AG09319 (cell line): ENCODE results near the gene MRPS12.
"Not testable (repeated sequence)": the region's sequence is repeated elsewhere in the genome, so short reads cannot be mapped to it uniquely, and the experiment has no call there.

Experiments used
- DNase-seq: peaks from one replicate; pipeline ENCODE4 v3.0.0-alpha.2; 2010; ENCODE audit warnings: low read depth; ENCODE audit errors: extremely low read depth
- CTCF ChIP-seq: IDR thresholded peaks from 2 replicates; pipeline ENCODE4 v1.5.1; 2011; ENCODE audit warnings: low read depth, mild to moderate bottlenecking, inconsistent platforms, low read length, moderate library complexity

MRPS12 gene

GRCh38 chr19:38929929-38930775 is 592 bp upstream of the MRPS12 start, which contains the start of gene SARS2:
Gene SARS2, minus strand, starts transcription at chr19:38930763. Its CDS starts 27 bp downstream, at chr19:38930736.
- DNase-seq = peak; percentile 91
- TF ChIP-seq CTCF = peak; percentile 96

GRCh38 chr19:38931521-38931793 is 713 bp downstream of the MRPS12 start:
- no peak for DNase-seq
- TF ChIP-seq CTCF = no peak

- peak; percentile 30 for TF ChIP-seq CTCF
- DNase-seq = no peak
Observed at GRCh38 chr19:38932425-38933179, 1.9 kb downstream of the MRPS12 start.

- DNase-seq = no peak
- no peak for TF ChIP-seq CTCF
Observed at GRCh38 chr19:38933544-38933943, 2.8 kb downstream of the MRPS12 start.

GRCh38 chr19:38939957-38940356 is 9.2 kb downstream of the MRPS12 start:
- no peak for DNase-seq
- no peak for TF ChIP-seq CTCF

- DNase-seq = not testable (repeated sequence)
Observed at GRCh38 chr19:38941466-38941865, 10.7 kb downstream of the MRPS12 start.

GRCh38 chr19:38941979-38942378 is 11.2 kb downstream of the MRPS12 start:
- DNase-seq = no peak
- no peak for TF ChIP-seq CTCF
